Stimulated activated CD4-positive, alpha-beta T cell treated with anti-CD3 and anti-CD28 coated beads, Interleukin-2, amount 100 ng/mL, for 4 hours (primary cell): Measurements from ENCODE around the gene GDF9.

ENCODE experiments used
- DNase-seq: peaks from one replicate; pipeline ENCODE4 v3.0.0-alpha.2; 2020; ENCODE audit warnings: low read depth

GDF9 gene, protein sequence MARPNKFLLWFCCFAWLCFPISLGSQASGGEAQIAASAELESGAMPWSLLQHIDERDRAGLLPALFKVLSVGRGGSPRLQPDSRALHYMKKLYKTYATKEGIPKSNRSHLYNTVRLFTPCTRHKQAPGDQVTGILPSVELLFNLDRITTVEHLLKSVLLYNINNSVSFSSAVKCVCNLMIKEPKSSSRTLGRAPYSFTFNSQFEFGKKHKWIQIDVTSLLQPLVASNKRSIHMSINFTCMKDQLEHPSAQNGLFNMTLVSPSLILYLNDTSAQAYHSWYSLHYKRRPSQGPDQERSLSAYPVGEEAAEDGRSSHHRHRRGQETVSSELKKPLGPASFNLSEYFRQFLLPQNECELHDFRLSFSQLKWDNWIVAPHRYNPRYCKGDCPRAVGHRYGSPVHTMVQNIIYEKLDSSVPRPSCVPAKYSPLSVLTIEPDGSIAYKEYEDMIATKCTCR

DNA sequence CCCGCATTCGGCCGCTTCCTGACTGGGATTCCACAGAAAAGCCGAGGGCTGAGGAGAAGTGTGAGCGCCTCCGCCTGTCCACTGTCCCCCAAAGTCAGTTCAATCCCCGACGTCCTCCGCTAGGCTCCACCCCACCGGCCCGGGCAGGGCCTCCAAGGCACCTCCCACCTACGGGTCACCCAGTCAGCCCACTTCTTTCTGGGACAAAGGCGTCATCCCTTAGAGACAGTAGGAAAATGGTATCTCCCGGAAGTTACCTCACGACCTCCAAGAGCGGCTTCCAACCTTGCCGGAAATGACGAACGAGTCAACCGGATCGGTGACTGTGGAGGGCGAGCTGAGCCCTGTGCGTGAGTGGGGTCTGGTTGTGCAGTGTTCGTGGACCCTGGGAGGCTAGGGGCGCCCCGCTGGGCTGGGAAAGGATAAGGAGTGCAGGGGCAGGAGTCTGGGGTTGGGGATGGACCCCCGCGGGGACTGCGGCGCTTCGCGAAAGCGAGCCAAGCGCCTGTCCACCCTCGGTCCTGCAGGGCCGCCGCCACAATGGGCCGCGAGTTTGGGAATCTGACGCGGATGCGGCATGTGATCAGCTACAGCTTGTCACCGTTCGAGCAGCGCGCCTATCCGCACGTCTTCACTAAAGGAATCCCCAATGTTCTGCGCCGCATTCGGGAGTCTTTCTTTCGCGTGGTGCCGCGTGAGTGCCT, at the start of gene GDF9, which contains the start of gene UQCRQ:
Gene GDF9, minus strand, starts transcription at position 128 of the 704 bp plus-strand sequence. CDS start 1,936 bp downstream, outside the sequence.
Gene UQCRQ, plus strand, starts transcription at position 301 of the 704 bp plus-strand sequence. Its CDS starts 240 bp downstream, at position 541.
- peak; percentile 89 for DNase-seq

DNA sequence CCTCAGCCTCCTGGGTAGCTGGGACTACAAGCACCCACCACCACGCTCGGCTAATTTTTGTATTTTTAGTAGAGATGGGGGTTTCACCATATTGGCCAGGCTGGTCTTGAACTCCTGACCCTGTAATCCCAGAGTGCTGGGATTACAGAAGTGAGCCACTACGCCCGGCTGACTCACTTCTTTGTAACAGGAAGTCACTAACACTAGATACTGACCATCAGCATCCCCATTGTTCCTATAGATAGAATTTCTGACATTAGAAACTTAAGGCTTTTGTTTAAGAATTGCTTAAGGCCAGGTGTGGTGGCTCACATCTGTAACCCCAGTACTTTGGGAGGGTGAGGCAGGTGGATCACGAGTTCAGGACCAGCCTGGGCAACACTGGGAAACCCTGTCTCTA, 49.4 kb upstream of the GDF9 start:
- DNase-seq: no peak

DNA sequence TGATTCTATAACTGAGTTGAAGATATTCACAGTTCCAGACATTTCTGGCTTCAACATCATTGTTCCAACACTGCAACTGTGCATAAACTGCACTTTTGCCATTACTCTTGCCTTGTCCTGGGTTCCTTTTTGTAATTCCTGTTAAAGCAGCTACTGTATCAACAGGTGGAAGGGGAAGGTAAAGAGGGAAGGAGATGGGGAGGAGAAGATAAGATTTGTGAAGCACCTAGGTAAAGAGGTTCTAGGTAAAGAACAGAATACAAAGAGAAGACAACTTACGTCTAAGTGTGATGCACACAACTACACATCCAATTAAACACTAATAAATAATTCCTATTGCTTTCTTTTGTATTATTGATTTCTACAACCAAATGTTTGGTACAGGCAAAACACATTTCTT, 43.4 kb upstream of the GDF9 start:
- no peak for DNase-seq

DNA sequence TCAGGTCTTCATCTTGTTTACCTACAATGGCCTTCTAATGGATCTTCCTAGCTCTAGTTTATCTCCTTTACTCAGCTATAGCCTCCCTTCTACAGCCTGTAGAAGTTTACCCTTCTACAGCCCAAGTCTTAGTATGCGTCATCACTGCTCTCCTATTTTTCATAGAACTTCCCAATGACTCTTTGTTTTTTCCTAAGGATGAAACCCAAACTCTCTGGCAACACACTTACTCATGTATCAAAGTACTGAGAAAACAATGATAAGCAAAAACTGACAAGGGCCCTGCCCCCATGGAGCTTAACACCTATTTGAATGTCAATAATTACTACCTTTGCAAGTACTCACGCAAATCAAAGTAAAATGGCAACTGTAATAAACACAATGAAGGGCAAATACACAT, 40.9 kb upstream of the GDF9 start:
- DNase-seq: no peak

DNA sequence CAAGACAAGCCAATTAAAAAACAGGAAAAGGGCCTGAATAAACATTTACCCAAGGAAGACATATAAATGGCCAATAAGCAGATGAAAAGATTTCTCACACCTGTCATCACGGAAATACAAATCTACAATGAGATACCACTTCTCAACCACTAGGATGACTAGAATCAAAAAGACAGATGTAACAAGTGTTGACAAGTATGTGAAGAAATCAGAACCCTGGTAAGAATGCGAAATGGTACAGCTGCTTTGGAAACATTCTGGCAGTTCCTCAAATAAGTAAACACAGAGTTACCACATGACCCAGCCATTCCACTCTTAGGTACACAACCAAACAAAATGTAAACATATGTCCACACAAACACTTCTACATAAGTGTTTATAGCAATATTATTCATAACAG, 39.7 kb upstream of the GDF9 start:
- DNase-seq: no peak

DNA sequence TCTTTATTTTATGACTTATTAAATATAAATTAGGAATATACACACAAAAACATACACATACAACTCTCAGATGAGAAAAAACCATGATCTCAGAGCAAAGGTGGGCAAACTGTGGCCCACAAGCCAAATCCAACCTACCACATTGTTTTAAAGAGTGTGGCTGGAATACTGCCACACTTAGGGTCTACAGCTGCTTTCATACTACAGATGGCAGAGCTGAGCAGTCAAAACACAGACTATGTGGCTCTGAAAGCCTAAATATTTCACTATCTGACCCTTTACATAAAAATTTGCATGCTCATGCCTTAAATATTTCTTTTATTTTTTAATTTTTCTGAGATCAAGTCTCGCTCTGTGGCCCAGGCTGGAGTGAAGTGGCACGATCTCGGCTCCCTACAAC, 35.5 kb upstream of the GDF9 start:
- DNase-seq: no peak

DNA sequence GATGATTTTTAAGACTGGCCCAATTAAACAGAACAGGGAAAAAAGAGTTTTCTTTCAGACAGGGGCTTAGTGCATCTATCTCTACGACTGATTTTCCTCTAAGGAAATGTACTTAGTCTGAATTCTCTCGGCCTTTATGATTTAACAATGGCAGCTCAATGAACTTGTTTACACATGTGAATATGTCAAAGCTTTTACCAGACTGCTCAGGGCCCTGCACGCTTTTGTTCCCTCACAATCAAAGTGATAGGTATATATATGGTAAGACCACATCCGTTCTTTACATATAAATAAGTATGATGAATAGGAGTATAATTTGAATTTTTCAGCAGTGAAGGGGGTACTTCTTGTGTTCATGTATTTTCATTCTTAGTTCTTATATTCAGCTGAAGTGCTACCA, 34.8 kb upstream of the GDF9 start:
- no peak for DNase-seq

DNA sequence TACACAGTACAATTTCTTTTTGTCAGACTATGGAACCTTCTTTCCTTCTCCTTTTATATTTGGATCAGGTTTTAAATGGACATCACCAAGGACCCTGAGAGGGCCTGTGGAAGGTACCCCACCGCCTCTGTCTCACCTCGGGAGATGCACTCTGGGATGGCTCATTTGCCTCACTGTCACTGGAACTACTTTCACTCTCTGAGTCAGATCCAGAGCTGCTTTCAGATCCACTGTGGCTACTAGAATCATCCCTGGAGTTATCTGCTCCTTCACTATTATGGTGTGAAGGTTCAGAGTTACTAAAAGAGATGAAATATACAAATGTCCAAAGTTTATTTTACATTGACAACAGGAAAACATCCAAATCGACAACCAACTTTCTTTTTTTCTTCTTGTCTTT, 31.8 kb upstream of the GDF9 start:
- DNase-seq: no peak

DNA sequence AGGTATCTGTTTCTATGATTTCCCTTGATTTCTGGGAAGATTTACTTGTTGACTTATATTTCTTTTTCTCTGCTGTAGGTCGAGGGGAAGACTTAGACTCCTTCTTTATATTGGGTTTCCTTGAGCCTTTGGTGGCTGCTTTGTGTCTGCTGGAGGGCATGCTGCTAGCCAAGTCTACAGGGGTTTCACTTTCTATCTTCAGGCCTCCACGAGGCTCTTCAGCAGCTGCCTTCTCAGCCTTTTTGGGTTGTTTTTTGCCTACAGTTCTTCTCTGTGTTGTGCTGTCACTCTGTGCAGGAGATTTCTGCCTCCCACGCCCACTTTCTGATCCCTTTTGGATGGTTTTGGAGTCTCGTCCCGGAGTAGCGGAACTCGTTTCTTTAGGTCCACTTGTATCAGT, 30.4 kb upstream of the GDF9 start:
- DNase-seq: no peak

DNA sequence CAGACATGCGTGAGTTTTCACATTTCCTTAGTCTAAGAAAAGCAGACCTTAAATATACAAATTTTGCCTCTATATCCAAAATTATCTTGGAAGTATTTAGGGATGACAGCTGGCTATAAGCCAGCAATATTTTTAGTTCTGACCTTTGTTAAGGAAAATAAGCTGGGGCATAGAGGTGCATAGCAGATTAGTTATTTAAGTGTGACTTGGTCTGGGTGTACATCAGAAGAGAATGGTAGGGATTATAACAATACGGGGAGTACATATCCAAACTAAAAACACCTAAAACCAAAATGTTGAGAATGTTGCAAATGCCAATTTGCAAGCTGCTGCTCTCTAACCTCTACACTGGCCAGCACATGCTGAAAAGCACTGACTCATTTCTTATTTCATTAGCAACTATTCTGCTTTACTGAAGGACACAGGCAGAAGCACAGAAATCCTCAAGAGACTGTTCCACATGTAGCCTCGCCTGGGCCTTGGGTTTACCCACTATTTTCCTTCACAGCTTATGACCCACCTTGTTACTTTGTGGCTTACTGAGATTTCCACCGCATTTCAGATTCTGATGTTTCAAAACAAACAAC, 29.5 kb upstream of the GDF9 start:
- DNase-seq: no peak

DNA sequence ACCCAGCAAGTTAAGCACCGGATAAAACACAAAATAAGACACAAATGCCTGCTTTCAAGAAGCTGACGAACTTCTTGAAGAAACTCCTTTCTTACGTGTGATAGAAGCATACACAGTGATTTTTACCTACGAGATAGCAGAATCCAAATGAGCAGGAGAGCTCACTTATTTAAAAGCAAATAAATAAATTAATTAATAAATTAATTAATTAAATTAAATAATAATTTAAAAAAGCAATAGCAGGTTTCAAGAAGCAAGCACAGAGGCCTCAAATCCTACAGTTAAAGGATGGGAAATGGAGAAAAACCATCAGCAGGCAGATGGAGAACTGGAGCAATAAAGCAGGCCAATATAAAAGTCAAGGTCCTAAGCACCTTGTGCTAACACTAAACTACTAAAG, 24.5 kb upstream of the GDF9 start:
- no peak for DNase-seq

DNA sequence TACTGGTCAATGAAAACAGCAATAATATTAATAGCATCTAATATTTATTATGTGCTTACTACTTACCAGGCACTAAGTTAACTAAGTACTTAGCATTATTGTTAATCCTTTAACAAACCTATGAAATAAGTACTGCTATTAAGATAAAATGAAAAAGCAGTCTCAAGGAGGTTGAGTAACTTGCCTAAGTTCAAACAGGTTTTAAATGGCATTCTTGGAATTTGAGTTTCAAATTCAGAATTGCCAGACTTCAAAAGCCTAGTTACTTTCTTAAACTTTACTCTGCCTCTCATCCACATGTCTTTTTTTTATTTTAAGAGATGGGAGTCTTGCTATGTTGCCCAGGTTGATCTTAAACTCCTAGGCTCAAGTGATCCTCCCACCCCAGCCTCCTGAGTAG, 23.2 kb upstream of the GDF9 start:
- DNase-seq: no peak

DNA sequence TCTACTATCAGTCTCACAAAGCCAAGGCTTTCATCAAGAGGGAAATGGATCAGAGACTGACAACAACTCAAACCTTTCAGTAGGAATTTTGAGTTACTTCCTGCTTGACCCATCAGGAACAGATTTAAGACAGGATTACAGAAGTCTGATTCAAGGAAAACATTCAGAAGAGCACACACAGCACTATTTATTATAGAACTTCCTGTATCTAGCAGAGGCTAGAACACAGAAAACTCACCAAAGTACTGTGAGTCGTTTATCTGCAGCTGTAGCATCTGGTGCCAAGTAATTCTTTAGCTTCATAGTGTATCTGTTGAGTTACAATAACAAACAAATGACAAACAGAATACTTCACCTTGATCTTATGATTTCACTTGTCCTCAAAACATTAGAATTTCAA, 21.0 kb upstream of the GDF9 start:
- no peak for DNase-seq

DNA sequence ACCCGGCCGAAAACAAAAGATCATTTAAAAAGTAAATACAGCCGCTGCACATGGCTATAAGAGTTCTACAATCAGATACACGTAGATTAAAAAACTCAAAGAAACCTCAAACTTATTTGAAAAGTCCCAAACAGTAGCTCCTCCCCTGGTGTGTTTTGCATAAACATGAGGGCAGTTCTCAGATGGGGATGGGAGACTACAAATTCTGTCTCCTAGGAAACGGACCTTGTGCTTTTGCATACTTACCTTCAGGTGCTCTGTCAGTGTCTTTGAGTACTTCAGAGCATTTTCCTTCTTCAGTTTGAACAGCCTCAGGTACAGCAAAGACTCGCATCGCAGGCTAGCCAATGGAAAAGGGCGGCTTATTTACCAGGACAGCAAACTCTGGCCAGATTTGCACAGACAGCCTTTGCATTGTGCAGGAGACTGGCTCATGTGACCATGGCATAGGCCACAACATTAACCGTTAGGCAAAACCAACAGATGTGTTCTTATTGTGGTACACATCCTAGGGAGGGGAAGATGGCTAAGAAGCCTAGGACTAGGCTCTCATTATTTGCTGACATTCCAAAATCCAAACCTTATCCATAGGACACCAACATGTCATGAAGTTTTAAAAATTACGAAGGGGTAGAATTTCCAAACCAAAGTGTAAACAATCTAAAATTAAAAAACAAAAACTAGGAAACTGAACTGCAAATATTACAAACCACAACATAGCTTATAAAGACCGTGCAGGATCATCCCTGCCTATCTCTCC, 20.0 kb upstream of the GDF9 start:
- DNase-seq: no peak

DNA sequence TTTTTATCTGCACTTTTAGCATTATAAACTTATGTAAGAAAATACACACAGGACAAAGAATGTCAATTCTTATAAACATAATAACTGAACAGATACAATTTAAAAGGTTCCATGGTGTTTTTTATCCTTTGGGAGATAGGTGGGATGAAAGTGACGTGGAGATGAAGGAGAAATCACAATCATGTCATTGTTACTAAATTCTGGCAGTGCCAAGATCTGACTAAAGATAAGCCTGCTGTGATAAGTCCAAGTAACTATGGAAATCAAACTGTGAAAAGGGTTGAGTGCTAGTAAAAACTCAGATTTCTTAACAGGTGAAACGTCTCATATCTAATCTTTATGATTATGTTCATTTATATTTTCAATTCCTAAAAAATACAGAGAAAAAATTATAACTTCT, 18.3 kb upstream of the GDF9 start:
- DNase-seq: no peak

DNA sequence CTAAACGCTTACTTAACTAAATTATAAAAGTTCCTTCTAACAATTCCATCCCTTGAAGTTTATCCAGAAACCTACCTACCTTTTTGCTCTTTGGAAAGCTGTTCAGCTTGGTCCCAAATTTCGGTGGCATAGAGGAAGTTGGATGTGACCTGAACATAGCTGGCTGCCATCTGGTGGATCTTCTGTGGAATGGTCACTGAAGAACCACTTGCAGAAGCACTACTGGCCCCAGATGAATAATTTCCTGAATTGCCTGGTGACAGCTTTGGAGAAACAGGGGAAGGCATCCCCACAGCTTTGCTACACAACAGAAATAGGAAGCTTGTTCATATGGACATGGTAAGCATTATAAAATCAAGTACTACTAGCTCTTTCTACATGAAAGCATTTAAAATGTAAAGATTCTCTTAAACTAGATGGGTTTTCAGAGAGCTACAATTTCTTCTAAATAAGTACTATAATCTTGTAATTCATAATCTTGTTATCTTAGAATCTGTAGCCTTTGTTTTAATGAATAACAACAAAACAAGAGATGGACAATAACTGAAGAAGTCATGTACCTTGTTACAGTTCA, 17.1 kb upstream of the GDF9 start:
- no peak for DNase-seq

DNA sequence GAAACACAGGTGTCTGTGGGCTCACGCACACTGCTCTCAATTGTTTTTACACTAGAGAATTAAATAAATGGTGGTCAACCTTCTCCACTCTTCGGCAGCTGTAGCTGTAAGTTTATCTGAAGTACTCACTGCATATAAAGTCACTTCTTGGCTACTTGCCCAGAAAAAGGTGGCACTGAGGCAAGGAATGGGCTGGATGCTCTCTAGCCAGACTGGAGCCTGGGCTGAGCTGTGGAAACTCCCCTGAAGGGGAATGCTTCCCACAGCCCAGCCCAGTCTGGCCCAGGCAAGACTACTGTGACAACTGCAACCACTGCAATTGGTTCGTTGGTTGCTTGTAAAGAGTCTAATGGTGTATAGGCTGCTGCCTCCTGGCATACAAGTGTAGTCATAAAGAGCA, 11.7 kb upstream of the GDF9 start:
- no peak for DNase-seq

DNA sequence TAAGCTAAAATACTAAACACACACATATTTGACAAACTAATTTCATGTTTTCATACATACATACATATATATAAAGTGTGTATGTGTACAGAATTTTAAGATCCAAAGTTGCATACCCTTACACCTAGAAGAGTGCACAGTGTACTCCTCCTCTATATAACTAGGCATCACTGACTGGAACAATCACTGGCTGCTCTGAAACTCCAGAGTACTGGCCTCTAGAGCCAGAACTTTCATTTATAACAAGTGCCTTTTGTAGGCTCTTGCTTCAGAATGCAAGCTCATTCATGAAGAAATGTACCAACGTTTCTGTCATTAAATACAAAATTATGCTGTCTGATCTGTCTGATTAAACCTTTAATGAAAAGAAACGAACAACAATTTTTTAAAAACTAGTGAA, 11.2 kb upstream of the GDF9 start:
- no peak for DNase-seq

DNA sequence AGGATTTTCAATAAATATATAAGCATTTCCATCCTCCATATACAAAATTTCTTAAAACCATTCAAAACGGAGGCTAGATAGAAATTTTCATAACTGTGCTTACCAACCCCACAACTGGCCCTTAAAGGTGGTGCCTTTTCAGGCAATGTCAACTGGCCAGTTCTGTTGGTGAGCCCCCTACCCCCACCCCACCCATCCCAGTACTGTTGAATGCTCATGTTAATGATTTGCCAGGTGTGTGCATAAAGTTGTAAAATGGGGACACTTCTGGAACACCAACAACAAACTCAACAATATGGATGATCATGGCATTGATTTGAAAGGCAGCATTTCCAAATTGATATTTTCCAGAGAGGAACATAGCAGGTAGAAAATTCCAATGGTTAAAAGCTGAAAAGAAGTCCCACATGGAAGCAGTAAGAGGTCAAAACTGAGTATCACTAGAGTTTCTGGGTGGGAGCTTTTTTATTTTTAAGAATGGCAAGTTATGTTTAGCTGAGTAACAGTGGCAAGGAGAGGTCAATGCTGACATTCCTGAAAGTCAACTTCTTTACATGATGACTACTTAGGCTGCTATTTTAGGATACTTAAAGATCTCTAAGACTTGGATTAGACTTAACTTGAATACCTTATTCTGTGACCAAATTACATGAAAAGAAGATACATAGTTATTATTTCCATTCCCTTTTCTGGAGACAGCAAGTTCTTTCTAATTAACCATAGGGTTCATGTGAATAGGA, 9.9 kb upstream of the GDF9 start:
- no peak for DNase-seq

DNA sequence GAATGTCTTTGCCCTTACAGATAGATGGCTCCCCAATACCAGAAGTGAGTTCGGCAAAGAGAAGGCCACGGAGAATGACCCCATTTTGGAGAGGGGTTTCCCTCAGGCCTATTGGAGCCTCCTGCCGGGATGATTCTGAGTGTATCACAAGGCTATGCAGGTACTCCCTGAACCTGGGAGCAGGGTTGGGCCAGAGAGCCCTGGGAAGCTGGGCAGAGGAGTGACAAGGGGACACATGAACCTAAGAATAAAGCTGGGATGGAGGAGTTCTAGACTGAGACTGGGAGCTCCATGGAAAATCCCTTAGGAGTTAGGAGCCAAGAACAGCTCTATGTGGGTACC, 7.6 kb upstream of the GDF9 start:
- DNase-seq: no peak
